Testis (tissue), 3 donors: Measurements from ENCODE around the gene KLHL3. TPM values are rescaled to one million over a fixed set of nuclear protein-coding genes. Genes with fewer than 3 reads are reported as not detected.

Experiments used
- DNase-seq: peaks from one replicate; pipeline ENCODE4 v3.0.0-alpha.2; 2019
- H3K27ac ChIP-seq, 2 donors: fragments of 200-600 bp; sonication (generic); one replicate each; pipeline ENCODE4 v1.5.1; 2019
- H3K27me3 ChIP-seq: fragments of 200-600 bp; sonication (generic); one replicate; pipeline ENCODE4 v1.5.1; 2019
- H3K36me3 ChIP-seq: fragments of 200-600 bp; sonication (generic); one replicate; pipeline ENCODE4 v1.5.1; 2017; ENCODE audit warnings: low read depth; ENCODE audit errors: missing control alignments
- H3K4me1 ChIP-seq: fragments of 200-600 bp; sonication (generic); one replicate; pipeline ENCODE4 v1.5.1; 2019
- H3K4me3 ChIP-seq, 2 donors: fragments of 200-600 bp; sonication (generic); one replicate each; pipeline ENCODE4 v1.5.1; 2017 to 2019
- H3K9me3 ChIP-seq: fragments of 200-600 bp; sonication (generic); one replicate; pipeline ENCODE4 v1.5.1; 2017
- CTCF ChIP-seq, 3 experiments: fragments of 450-650 bp in 2 of 3; fragments of 200-600 bp in 1 of 3; sonication (generic) in 1 of 3; IDR thresholded peaks; one replicate each; pipeline ENCODE4 v1.5.1; 2016 to 2019; ENCODE audit warnings: antibody characterized with exemption in 3 of 3, mild to moderate bottlenecking in 2 of 3, moderate library complexity in 1 of 3
- POLR2A ChIP-seq: fragments of 450-650 bp; IDR thresholded peaks from one replicate; pipeline ENCODE4 v1.6.1; 2017; ENCODE audit warnings: antibody characterized with exemption, mild to moderate bottlenecking, moderate library complexity
- WGBS, 2 donors: methylation state at CpG; one replicate each; pipeline ENCODE4 v1.1.5; 2018; 5-methylcytosine and 5-hydroxymethylcytosine counted together
- intact Hi-C: fragments of 100-400 bp; cut with DNase I; formaldehyde crosslinking; loops from one replicate; pipeline ENCODE4 v1.15.1; 2023; ENCODE audit warnings: low total_unique reads
- polyA plus RNA-seq: library from polyadenylated mRNA; stranded (reverse); fragments of 350-450 nt; fragmentation: Illumina TruSeq; extraction: RNeasy Lipid Tissue Mini Kit (QIAGEN cat#74804); gene quantifications from one replicate; pipeline ENCODE4 v1.2.3, GENCODE V29; 2014; ENCODE audit warnings: low read depth, low replicate concordance; ENCODE audit not compliant: insufficient read depth
- total RNA-seq, 2 donors: library from RNA; depleted of rRNA; stranded (reverse); fragments of >200 nt; gene quantifications; one replicate each; pipeline ENCODE4 v1.2.3, GENCODE V29; 2016

KLHL3 gene
- total and polyA plus RNA-seq, 3 donors from 2014 or later, result 13.7 to 35.0 (median 26.2) TPM

- TF ChIP-seq CTCF (IDR thresholded peaks at IDR 0.05), result no peak
- TF ChIP-seq POLR2A, result no peak
- no peaks in the 10 kb centered on the region for H3K36me3 ChIP-seq
- no peaks in the 10 kb centered on the region for H3K4me1 ChIP-seq
- DNase-seq, result no peak
- intact Hi-C loops, result no loop called here
- 78 to 89% methylated on average over 3 of the region's 3 CpGs for WGBS, 2 donors
- H3K9me3 ChIP-seq, result no peaks in the 10 kb centered on the region
- no peak overlapping the region for H3K27ac ChIP-seq
- H3K4me3 ChIP-seq, result no peak overlapping the region
- no peaks in the 10 kb centered on the region for H3K27me3 ChIP-seq
Measured at GRCh38 chr5:137761566-137761965, 25.7 kb upstream of the KLHL3 start.

- no peaks in the 10 kb centered on the region for H3K4me1 ChIP-seq
- intact Hi-C loops, result no loop called here
- no peaks in the 10 kb centered on the region for H3K36me3 ChIP-seq
- H3K4me3 ChIP-seq, result no peak overlapping the region
- TF ChIP-seq POLR2A (no peak), CTCF (IDR thresholded peaks at IDR 0.05) (no peak)
- no peaks in the 10 kb centered on the region for H3K27me3 ChIP-seq
- 87 to 90% methylated on average over 7 of the region's 7 CpGs for WGBS, 2 donors
- DNase-seq, result no peak
- H3K27ac ChIP-seq, result no peak overlapping the region
- H3K9me3 ChIP-seq, result no peaks in the 10 kb centered on the region
Measured at GRCh38 chr5:137760719-137761516, 25.0 kb upstream of the KLHL3 start.

GRCh38 chr5:137760294-137760693 lies 24.4 kb upstream of the KLHL3 start:
- intact Hi-C loops, result no loop called here
- Histone ChIP-seq H3K9me3 (no peaks in the 10 kb centered on the region), H3K27me3 (no peaks in the 10 kb centered on the region), H3K4me3 (no peak overlapping the region), H3K36me3 (no peaks in the 10 kb centered on the region), H3K4me1 (no peaks in the 10 kb centered on the region), H3K27ac (no peak overlapping the region)
- 90 to 95% methylated on average over 4 of the region's 4 CpGs for WGBS, 2 donors
- DNase-seq, result no peak
- TF ChIP-seq POLR2A, result no peak
- TF ChIP-seq CTCF (IDR thresholded peaks at IDR 0.05), result no peak

- no peak overlapping the region for H3K4me3 ChIP-seq
- WGBS, 2 donors, result 82 to 84% methylated on average over 6 of the region's 6 CpGs
- intact Hi-C loops, result no loop called here
- no peaks in the 10 kb centered on the region for H3K27me3 ChIP-seq
- TF ChIP-seq CTCF (IDR thresholded peaks at IDR 0.05), result no peak
- TF ChIP-seq POLR2A, result no peak
- no peak overlapping the region for H3K27ac ChIP-seq
- no peaks in the 10 kb centered on the region for H3K36me3 ChIP-seq
- H3K4me1 ChIP-seq, result no peaks in the 10 kb centered on the region
- no peaks in the 10 kb centered on the region for H3K9me3 ChIP-seq
- no peak for DNase-seq
Measured at GRCh38 chr5:137758715-137759306, 22.9 kb upstream of the KLHL3 start.
